Measurements from ENCODE around the gene ARL17B.
"Not testable (repeated sequence)": the region's sequence is repeated elsewhere in the genome, so short reads cannot be mapped to it uniquely, and the experiment has no call there.

The ARL17B gene

DNA sequence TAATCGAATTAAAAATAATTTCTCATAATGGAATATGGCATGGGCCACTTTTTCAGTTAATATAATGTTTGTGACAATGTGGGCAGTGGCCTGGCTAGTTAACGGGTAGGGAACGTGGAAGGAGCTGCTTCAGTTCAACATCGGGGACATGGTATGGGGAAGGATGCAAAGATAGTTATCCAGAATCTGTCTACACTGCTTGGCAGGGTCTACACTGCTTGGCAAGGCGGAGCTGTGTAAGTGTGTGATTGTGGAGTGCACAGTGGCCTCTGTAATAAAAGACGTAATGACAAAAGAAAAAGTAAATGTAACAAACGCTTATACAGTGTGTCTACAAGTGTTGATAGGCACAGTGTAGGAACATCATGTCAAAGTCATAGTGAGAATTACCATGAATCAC lies 74.0 kb downstream of the ARL17B start:
- not testable (repeated sequence) for DNase-seq

DNA sequence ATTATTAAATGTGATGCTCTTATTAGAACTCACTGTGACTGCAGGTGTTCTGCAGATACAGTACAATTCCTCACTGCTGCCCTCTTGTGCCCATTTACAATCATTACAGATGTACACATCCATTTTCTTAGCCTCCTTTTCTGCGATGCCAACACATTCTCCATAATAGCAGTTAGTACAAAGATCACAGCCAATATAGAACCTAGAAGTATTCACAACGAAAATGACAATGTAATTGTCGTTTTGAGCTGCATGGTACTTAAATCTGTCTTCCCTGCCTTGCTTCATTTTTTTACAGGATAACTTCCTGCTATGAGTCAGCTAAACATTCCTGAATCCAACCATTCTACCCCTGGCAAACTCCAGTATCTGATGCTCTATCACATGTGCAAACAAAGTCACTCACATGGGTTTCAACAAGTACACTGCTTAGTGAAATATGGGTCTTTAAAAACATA lies 74.8 kb downstream of the ARL17B start:
- DNase-seq, result peak; percentile 70

DNA sequence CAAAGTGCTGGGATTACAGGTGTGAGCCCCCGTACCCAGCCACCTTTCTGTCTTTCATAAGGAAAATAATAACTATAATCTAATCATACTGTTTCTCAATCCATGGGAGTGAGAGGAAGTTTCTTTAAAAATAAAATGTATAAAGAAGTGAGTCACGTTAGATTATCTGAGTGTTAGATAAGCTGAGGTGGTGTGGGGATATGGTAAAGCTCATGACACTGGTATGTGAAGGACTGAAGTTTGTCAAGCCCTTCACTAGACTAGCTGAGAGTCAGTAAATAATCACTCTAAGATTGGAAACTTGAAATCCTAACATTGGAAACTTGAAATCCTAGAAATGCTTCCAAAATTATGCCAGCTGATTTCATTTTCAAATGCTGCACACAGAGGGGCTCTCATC lies 76.1 kb downstream of the ARL17B start:
- not testable (repeated sequence) for DNase-seq

DNA sequence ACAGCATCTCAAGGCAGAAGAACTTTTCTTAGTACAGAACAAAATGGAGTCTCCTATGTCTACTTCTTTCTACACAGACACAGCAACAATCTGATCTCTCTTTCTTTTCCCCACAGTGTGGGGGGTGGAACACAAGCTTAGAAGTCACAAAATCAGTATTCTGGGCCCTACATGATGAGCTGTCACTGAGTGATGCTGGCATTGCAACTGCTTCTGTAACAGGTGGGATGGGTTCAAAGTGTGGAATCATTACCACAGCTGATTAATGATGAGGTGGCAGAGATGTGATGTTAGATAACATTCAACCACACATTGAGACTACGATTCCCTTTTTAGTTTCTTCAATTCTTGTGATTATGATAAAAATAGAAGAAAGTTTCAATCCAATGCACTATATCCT lies 77.1 kb downstream of the ARL17B start:
- not testable (repeated sequence) for DNase-seq

DNA sequence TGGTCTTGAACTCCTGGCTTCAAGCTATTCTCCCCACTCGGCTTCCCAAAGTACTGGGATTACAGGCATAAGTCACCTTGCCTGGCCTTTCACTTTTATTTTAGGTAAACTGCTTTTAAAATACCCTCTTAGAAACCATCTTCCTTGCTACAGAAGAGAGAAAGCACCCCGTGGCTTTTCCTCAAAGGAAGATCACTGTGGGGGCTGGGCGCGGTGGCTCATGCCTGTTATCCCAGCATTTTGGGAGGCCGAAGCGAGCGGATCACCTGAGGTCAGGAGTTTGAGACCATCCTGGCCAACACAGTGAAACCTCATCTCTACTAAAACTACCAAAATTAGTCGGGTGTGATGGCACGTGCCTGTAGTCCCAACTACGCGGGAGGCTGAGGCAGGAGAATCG lies 78.9 kb downstream of the ARL17B start:
- DNase-seq, result not testable (repeated sequence)

DNA sequence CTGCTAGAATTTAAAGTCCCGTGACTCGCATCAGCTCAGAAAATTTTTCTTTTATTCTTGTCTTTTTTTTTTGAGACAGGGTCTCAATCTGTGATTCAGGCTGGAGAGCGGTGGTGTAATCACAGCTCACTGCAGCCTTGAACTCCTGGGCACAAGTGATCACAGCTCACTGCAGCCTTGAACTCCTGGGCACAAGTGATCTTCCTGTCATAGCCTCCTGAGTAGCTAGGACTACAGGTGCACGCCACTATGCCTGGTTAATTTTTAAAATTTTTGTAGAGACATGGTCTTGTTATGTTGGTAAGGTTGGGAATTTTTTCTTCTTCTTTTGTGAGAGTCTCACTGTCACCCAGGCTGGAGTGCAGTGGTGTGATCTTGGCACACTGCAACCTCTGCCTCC lies 80.2 kb downstream of the ARL17B start:
- DNase-seq, result not testable (repeated sequence)

DNA sequence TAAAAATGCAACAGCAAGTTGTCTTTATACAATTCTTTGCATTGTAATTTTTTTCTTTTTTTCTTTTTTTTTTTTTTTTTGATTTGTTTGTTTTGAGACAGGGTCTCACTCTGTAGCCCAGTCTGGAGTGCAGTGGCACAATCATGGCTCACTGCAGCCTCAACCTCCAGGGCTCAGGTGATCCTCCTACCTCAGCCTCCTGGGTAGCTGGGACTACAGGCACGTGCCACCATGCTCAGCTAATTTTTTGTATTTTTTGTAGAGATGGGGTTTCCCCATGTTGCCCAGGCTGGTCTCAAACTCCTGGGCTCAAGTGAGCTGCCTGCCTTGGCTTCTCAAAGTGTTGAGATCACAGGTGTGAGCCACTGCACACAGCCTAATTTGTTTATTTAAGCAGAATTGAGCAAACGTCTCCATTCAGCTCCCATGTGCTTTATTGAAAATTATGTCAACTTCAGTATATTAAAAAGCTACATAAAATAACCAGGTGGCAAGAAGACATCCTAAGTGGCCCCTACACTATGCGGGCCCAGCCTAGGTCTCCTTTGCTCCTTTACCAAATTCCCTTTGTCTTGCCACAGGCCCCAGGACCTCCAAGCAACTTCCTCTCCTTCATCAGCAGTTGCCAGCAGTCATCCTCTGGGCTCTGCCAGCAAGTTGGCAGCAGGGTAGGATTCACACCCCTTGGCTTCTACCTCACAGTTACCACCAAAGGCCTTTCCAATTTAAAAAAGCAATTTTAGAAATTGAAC lies 84.7 kb downstream of the ARL17B start:
- DNase-seq, result not testable (repeated sequence)

DNA sequence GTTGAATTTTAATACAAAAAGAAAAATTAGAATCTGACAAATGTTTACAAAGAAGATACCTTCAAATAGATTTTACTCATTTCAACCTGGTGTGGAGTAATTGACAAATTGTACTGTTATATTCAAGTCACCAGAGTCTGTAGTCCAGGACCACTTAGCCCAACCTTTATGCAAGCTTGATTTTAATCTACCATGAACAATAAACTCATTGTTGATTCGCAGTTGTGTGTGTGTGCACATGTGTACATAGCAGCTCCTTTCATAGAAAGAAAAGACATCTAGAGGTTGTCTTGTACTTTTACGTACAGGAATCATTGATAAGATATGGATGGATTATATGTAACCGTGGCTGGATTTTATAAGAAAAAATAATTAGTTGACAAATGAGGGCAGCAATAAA lies 87.3 kb downstream of the ARL17B start:
- DNase-seq, result no peak

DNA sequence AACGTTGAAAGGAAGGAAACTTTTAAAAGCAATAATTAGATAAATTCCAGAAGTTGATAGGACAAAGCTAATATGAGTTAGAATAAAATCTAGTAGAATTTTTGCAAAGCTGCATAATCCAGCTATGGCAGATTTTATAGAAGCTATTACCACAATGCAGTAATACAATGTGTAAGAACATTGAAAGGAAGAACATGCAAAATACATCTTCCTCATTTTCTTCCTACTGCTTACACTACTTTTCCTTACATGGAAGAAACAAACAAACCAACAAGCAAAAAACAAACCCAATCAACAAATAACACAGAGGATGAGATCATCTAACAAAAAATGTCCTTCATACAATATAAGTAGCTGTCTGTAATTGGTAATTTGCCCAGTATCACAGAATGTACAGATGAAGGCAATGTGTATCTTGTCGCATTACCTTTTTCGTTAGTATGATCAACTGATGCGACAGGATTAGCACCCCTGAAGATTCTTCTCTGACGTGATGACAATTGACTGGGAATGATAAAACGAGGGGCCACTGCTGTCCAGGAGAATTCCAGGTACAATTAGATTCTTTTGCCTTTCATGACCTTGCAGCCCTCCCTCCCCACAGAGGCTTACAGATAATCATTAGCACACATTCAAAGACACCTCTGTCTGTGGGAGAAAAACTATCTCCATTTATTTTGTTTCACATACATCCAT lies 87.9 kb downstream of the ARL17B start:
- DNase-seq, result no peak

DNA sequence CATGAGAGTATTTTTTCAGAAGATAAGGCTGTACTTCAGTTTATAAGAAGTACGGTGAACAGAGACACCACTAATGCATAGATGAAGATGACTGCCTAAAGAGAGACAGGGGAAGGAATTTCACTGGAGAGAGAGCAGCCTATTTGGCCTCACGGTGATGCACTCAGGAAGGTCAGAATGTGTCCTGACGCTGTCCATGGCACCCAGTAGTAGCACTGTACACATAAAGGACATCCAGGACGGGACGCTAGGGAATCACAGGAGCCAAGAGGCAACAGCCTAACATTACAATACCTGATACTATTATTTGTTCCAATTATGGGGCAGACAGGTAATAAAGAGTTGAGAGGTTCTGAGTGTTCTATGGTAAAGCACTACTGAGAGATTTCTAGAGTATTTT lies 91.5 kb downstream of the ARL17B start:
- DNase-seq, result no peak

DNA sequence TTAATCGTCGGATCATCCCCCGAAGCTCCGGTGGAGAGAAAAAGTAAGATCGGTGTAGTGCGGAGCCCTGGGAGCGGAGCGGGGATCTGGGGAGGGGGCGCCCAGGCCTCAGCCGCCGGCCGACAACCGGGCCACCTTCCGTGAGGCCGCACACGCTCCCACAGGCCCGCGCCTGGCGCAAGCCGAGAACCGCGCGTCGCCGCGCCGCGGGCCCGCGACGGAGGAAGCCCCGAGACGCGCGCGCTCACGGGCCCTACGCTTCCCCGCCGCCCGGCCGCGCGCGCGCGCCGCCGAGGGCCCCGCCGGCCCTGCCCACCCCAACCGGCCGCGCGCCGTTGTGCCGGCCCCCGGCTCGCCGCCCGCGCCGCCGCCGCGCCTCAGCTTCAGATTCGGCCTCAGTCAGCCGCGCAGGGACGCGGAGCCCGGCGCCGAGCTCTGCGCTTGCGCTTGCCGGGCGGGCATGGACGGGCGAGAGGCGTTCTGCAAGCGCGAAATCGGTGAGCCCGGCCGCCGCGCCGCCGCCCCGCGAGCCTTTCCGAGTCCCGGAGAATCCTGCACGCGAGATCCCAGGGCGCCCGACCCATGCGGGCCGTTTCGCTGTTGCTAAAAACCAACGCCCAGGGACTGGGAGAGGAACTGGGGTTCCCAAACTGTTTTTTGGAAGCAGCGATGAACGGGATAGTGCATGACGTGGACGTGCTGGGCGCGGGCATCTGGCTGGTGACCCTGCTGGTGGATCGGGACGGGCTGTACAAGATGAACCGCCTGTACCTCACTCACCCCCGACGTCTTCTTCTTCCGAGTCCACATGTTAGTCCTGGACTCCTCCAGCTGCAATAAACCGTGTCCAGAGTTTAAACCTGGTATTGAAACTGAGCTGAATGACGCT lies 94.7 kb downstream of the ARL17B start:
- peak; percentile 85 for DNase-seq

DNA sequence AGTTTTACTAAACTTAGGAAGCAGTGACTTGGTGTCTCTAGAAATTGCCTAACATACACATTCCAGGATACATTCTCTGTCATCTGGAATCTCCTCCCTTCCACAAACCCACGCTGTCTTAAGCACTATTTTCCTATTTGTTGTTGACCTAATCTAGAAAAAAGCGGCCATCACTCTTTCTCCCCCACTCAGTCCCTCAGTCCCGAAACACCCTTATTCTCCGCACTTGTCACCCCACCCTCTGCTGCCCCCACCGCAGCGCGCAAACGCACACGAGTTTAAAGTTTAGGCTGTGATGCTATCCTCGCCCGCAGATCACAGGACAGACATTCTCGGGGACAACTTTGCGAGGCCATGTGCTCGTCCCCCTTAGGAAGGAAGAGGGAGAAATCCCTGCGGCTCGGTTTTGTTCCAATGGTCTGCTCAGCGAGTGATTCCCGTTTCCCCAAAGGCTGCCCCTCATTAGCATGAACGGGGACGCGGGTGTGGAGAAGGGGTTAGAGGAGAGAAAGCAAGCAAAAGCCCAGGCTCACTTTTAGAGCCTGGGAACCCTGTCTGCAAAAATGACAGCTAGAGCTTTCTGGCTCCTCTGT lies 95.4 kb downstream of the ARL17B start:
- not testable (repeated sequence) for DNase-seq

DNA sequence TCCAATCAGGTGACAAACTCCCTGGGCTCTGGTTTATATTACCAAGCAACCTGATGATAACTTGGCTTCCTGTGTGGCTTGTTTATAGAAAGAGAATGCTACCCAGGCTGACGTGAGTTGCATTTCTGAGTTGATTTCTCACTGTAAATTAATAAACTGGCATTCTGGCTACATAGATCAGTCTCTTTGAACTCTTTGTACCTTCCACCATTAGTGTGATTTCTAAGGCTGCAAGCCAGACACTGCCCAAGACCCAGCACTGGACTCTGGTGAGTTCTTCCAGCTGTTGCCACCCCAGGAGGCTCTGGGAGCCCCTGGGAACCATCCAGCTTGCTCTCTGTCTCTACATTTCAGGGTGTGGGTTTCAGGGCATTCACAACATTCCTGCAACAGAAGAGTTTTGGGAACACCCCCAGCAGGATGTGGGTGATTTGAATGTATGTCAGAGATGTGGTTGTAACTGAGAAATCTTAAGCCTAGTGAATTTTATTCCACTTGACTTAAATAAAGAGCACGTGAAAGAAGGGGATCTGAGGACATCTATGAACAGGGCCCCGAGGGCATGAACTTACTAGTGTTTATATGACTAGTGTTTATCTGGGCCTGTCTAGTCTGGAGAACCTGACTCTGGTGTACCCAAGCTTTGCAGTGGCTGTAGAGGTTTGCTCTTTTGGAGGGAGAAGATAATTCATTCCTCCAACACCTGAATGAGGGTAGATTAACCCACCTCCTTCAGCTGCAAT lies 96.9 kb downstream of the ARL17B start:
- DNase-seq, result no peak

DNA sequence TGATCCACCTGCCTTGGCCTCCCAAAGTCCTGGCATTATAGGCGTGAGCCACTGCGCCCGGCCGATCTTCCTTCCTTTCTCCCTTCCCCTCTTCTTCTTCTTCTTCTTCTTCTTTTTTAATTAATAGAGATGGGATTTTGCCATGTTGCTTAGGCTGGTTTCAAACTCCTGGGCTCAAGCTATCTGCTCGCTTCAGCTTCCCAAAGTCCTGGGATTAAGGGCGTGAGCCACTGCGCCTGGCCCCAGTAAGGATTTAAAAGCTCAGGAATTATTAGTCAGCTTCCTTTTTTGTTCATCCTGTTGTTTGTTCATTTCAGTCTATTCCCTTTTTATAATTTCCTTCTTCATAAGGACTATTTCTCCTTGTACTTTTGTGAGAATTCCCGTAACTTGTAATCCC lies 99.3 kb downstream of the ARL17B start:
- DNase-seq, result no peak

DNA sequence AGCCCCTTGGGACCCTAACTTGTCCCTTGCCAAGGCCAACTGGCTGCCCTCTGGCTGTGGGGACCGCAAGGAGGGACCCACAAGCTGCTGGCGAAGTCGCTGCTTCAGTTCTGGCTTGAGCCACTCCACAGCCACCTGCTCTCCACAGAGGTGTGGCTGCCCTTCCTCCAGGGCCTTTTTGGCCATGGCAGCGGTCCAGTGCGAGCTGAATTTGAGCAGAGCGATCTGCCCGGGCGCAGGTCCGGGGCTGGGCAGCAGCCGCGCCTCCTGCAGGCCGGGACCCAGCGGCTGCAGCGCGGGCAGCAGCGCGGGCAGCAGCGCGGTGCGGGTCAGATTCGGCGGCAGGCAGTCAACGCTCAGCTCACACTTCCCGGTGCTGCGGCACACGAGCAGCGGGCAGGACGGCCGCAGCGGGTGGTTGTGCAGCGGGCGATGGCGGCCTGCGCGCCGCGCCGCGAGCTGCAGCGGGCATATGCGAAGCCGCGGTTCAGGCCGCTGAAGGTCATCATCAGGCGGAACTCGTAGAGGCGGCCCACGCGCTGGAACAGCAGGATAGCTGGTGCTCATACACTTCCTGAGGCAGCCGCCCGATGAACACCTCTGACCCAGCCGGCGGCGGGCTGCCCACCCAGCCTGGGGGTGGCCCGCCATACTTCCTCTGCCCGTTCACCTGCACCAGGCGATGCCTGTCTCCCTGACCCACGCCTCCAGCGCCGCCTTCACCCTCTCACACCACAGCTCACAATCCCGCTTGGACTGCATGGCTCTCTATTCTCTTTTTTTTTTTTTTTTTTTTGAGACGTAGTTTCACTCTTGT lies 101.5 kb downstream of the ARL17B start:
- not testable (repeated sequence) for DNase-seq

DNA sequence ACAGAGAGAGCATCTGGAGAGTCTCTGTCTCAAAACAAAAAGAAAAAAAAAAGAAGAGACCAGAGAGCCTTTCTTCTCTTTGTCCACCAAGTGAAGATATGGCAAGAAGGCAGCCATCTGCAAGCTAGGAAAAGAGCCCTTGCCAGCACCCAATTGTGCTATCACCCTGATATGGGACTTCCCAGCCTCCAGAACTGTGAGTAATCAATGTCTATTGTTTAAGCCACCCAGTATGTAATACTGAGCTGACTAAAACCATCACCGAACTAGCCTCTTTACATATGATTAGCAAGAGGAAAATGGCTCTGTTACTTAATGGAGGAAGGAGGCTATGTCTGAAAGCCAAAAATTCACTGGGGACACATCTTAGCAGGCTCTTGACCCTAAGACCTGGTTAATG lies 105.2 kb downstream of the ARL17B start:
- not testable (repeated sequence) for DNase-seq

DNA sequence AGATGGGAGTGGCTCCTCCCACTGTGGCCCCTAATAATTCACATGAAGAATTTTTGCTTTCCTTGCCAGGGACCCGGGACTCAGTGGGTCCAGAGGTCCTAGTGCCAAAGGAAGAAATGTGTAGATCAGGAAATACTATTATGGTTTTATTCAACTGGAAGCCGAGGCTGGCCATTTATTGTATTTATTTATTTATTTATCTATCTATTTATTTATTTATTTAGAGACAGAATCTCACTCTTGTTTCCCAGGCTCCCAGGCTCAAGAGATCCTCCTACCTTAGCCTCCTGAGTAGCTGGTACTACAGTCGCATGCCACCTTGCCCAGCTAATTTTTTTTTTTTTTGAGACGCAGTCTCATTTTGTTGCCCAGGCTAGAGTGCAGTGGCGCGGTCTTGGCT lies 107.4 kb downstream of the ARL17B start:
- DNase-seq, result not testable (repeated sequence)

DNA sequence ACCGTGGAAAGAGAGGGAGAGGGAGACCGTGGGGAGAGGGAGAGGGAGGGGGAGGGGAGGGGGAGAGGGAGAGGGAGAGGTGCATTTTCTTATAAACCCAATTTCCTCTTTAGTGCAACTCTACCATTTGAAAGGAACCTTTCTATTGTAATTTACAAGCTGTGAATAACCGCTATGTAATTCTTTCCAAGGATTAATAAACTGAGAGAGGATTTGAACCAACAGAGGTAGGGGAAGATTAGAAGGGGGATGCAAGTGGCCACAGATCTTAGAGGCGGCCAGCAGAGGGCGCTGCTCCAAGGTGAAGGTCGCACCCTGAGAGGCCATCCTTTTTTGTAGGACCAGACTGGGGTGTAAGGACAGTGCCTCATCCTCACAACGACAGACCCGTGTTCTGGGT lies 107.8 kb downstream of the ARL17B start:
- not testable (repeated sequence) for DNase-seq

DNA sequence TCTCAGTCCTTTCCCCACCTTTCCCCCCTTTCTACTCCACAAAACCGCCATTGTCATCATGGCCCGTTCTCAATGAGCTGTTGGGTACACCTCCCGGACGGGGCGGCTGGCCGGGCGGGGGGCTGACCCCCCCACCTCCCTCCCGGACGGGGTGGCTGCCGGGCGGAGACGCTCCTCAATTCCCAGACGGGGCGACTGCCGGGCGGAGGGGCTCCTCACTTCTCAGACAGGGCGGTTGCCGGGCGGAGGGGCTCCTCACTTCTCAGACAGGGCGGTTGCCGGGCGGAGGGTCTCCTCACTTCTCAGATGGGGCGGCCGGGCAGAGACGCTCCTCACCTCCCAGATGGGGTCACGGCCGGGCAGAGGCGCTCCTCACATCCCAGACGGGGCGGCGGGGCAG lies 108.8 kb downstream of the ARL17B start:
- not testable (repeated sequence) for DNase-seq

DNA sequence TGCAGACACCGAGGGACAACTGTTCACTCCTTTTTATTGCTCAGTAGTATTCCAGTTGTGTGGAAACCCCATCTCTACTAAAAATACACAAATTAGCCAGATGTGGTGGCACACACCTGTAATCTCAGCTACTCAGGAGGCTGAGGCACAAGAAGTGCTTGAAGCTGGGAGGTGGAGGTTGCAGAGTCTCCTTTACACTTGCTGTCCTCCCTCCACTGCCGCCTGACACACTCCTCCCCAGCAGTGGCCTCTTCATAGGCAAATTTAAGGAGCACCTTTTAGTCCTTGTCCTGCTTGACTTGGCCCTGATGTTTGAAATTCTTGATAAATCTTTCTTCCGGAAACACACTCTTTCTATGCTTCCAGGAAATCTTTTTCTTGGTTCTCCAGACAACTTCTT lies 112.4 kb downstream of the ARL17B start:
- DNase-seq, result not testable (repeated sequence)
